Femur (tissue), 1 donor: ENCODE results near the gene OSBPL6.

ENCODE experiments used
- DNase-seq: peaks from one replicate; pipeline ENCODE4 v3.0.0-alpha.2; 2017

OSBPL6 gene

GRCh38 chr2:178273787-178274360 lies 79.6 kb downstream of the OSBPL6 start:
- DNase-seq: no peak

GRCh38 chr2:178275600-178275999 lies 81.3 kb downstream of the OSBPL6 start:
- DNase-seq: no peak

GRCh38 chr2:178277741-178278197 lies 83.5 kb downstream of the OSBPL6 start:
- no peak for DNase-seq

- no peak for DNase-seq
Observed at GRCh38 chr2:178279142-178279541, 84.8 kb downstream of the OSBPL6 start.

- DNase-seq: no peak
Observed at GRCh38 chr2:178279636-178280035, 85.3 kb downstream of the OSBPL6 start.

- no peak for DNase-seq
Observed at GRCh38 chr2:178280244-178280852, 86.0 kb downstream of the OSBPL6 start.

GRCh38 chr2:178282075-178282815 lies 87.9 kb downstream of the OSBPL6 start:
- no peak for DNase-seq

GRCh38 chr2:178283341-178283918 lies 89.1 kb downstream of the OSBPL6 start:
- no peak for DNase-seq

- DNase-seq: no peak
Observed at GRCh38 chr2:178284613-178285286, 90.4 kb downstream of the OSBPL6 start.

- DNase-seq: no peak
Observed at GRCh38 chr2:178285287-178285615, 90.9 kb downstream of the OSBPL6 start.

GRCh38 chr2:178286636-178287035 lies 92.3 kb downstream of the OSBPL6 start:
- no peak for DNase-seq

GRCh38 chr2:178287652-178288344 lies 93.5 kb downstream of the OSBPL6 start:
- DNase-seq: no peak

GRCh38 chr2:178291703-178292102 lies 97.4 kb downstream of the OSBPL6 start:
- DNase-seq: no peak

- no peak for DNase-seq
Observed at GRCh38 chr2:178292586-178292985, 98.3 kb downstream of the OSBPL6 start.

GRCh38 chr2:178295115-178295514 lies 100.8 kb downstream of the OSBPL6 start:
- DNase-seq: no peak

- no peak for DNase-seq
Observed at GRCh38 chr2:178295906-178296305, 101.6 kb downstream of the OSBPL6 start.

GRCh38 chr2:178296394-178297090 lies 102.2 kb downstream of the OSBPL6 start:
- DNase-seq: no peak

- no peak for DNase-seq
Observed at GRCh38 chr2:178297091-178297411, 102.7 kb downstream of the OSBPL6 start.

- DNase-seq: no peak
Observed at GRCh38 chr2:178298785-178299212, 104.5 kb downstream of the OSBPL6 start.

GRCh38 chr2:178301649-178302238 lies 107.4 kb downstream of the OSBPL6 start:
- no peak for DNase-seq

GRCh38 chr2:178304333-178304732 lies 110.0 kb downstream of the OSBPL6 start:
- no peak for DNase-seq
